ENCODE results near the gene ANKRD33B. TPM values are rescaled to one million over a fixed set of nuclear protein-coding genes. Genes with fewer than 3 reads are reported as not detected.

The ANKRD33B gene
- total RNA-seq, 1 experiment from 2014 or later: 6.9 TPM

DNA sequence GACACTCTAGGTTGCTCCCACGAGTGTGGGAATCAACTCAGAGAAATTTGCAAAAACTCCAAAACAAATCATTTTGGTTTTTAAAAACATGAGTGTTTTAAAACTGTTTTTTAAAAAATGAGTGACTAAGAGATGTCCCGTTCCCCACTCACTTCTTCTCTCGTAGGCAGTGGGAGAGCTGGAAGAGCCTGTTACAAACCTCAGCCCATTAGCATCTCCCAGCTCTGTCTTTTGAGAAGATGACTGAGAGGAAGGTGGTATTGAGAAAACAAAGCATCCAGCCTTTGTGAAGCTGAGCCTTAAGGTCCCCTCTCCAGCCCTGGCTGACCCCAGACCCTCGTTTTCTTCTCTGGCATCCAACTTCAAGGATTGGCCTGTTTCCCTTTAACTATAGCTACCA is 4.7 kb upstream of the ANKRD33B start:
- no peak overlapping the region for H3K9ac ChIP-seq (ENCODE audit: extremely low read depth, insufficient read length, low read length)
- peaks cover 73% of the 10 kb centered on the region for H3K27me3 Mint-ChIP-seq (ENCODE audit: low read depth)
- no peaks in the 10 kb centered on the region for H4K20me1 ChIP-seq (ENCODE audit: control insufficient read depth, insufficient read depth, insufficient read length)
- H2BK20ac ChIP-seq (ENCODE audit: low read depth, low read length, poor library complexity, severe bottlenecking): no peak overlapping the region
- TF ChIP-seq, protein P1, sequence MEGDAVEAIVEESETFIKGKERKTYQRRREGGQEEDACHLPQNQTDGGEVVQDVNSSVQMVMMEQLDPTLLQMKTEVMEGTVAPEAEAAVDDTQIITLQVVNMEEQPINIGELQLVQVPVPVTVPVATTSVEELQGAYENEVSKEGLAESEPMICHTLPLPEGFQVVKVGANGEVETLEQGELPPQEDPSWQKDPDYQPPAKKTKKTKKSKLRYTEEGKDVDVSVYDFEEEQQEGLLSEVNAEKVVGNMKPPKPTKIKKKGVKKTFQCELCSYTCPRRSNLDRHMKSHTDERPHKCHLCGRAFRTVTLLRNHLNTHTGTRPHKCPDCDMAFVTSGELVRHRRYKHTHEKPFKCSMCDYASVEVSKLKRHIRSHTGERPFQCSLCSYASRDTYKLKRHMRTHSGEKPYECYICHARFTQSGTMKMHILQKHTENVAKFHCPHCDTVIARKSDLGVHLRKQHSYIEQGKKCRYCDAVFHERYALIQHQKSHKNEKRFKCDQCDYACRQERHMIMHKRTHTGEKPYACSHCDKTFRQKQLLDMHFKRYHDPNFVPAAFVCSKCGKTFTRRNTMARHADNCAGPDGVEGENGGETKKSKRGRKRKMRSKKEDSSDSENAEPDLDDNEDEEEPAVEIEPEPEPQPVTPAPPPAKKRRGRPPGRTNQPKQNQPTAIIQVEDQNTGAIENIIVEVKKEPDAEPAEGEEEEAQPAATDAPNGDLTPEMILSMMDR (conservative IDR thresholded peaks at IDR 0.05): no peak
- no peak overlapping the region for H2BK5ac ChIP-seq (ENCODE audit: insufficient read length, low read length)
- peaks cover 6% of the 10 kb centered on the region for H3K23me2 ChIP-seq (ENCODE audit: insufficient read length, low read depth, low read length, poor library complexity, severe bottlenecking)
- no peak overlapping the region for H3K4ac ChIP-seq (ENCODE audit: low read depth, low read length)
- H3K4me1 ChIP-seq (ENCODE audit: insufficient read depth, low read length): no peaks in the 10 kb centered on the region
- no CpG with 5 or more reads among the region's 4 CpGs for WGBS (ENCODE audit: extremely low coverage, insufficient read length, low lambda C conversion rate)
- no peak overlapping the region for H3K27ac Mint-ChIP-seq
- H3K9me3 Mint-ChIP-seq: no peaks in the 10 kb centered on the region
- no peak overlapping the region for H2AFZ ChIP-seq (ENCODE audit: low read length)
- H3K36me3 Mint-ChIP-seq (ENCODE audit: insufficient read depth in 1 of 3, low read depth in 3 of 3): no peaks in the 10 kb centered on the region
- H3K56ac ChIP-seq (ENCODE audit: insufficient read length, low read depth, low read length): no peak overlapping the region
- no peak overlapping the region for H4K91ac ChIP-seq (ENCODE audit: insufficient read length, low read depth, low read length)
- DNase-seq: no peak
- no peak overlapping the region for H2BK120ac ChIP-seq (ENCODE audit: low read depth, low read length, poor library complexity, severe bottlenecking)
- H3K9me3 ChIP-seq (ENCODE audit: control insufficient read depth, low read depth, low read length): no peaks in the 10 kb centered on the region
- H3K79me1 ChIP-seq (ENCODE audit: insufficient read depth, low read depth, low read length, poor library complexity, severe bottlenecking): no peaks in the 10 kb centered on the region
- H3K14ac ChIP-seq (ENCODE audit: insufficient read depth, low read length): no peak overlapping the region
- H3K4me1 Mint-ChIP-seq: peaks cover 16 to 18% of the 10 kb centered on the region in 2 experiments
- H3T11ph ChIP-seq (ENCODE audit: low read length): no peak overlapping the region
- H3K79me2 ChIP-seq (ENCODE audit: insufficient read depth, low read length): no peaks in the 10 kb centered on the region
- H3K4me3 Mint-ChIP-seq: no peak overlapping the region
- H3K18ac ChIP-seq (ENCODE audit: insufficient read length, low read depth, low read length): no peak overlapping the region
- H2AK5ac ChIP-seq (ENCODE audit: insufficient read length, low read length): no peak overlapping the region
- no peak overlapping the region for H3K23ac ChIP-seq (ENCODE audit: insufficient read length, low read depth, low read length)
- no peak overlapping the region for H2BK12ac ChIP-seq (ENCODE audit: insufficient read length, low read depth, low read length)
- H3K4me2 ChIP-seq (ENCODE audit: insufficient read depth, insufficient read length, low read length): no peak overlapping the region
- H4K8ac ChIP-seq (replicated peaks; ENCODE audit: insufficient read length, low read depth, low read length): no peak overlapping the region
- peaks cover 9% of the 10 kb centered on the region; the same call in 1 of the 2 replicates for H3K27me3 ChIP-seq (ENCODE audit: insufficient read depth, low read length)
- H4K5ac ChIP-seq (ENCODE audit: insufficient read length, low read depth, low read length): no peak overlapping the region
- H3K27ac ChIP-seq (ENCODE audit: insufficient read length, low read depth, low read length): no peak overlapping the region
- H2BK15ac ChIP-seq (ENCODE audit: low read depth, low read length): no peak overlapping the region
